CD4-positive, alpha-beta T cell treated with Interleukin-6 at 100 ng/mL for 8 hours (primary cell): ENCODE measurements around the gene MCF2L.

Experiments
- DNase-seq: peaks from one replicate; pipeline ENCODE4 v3.0.0-alpha.2; 2020; ENCODE audit warnings: mixed read lengths, low spot score

MCF2L gene

GRCh38 chr13:113114511-113115362 is 145.7 kb downstream of the MCF2L start:
- no peak for DNase-seq

GRCh38 chr13:113115363-113116205 is 146.6 kb downstream of the MCF2L start:
- DNase-seq, result no peak

DNA sequence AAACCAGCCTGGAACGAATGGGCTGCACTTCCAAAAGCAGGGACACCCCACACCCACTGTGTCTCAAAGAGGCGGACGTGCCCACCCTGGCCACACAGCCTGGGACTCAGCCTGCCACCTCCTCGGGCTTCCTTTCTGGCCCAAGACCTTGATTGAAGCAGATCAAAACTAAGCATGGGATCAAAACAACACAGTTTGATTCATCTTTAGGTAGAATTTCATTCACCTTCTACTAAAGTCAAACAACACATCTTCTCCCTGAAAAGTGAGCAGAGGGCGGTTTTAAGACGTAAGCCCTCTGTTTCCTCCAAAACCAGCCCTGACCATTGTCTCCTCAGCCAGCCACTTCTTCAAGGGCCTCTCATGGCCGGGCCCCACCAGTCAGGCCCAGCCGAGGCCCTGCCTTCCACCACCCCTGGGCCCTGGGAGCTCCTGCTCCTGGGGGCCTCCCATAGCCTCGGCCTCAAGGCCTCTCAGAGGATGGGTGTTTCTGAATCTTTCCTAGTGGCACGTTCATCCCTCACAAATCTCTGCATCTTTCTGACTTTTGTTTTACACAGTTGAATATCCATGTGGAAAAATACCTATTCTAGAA is 147.3 kb downstream of the MCF2L start:
- DNase-seq, result no peak

DNA sequence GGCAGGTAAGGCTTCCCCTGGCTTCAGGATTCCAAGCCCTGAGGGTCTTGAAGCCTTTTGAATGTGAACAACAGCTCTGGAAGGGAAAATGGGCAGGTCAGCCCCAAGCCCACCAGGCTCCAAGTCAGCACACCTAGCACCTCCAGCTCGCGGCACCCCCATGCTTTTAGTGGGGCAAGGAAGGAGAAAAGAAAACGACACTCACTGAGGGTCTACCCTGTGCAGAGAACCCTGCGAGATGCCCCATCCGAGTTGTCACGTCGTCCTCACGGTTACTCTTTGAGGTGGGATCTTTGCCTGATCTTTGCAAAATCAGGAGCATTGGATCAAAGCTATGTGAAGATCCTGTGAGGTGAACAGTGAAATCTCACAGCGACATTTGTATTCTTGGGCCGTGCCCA is 147.9 kb downstream of the MCF2L start:
- DNase-seq, result no peak

DNA sequence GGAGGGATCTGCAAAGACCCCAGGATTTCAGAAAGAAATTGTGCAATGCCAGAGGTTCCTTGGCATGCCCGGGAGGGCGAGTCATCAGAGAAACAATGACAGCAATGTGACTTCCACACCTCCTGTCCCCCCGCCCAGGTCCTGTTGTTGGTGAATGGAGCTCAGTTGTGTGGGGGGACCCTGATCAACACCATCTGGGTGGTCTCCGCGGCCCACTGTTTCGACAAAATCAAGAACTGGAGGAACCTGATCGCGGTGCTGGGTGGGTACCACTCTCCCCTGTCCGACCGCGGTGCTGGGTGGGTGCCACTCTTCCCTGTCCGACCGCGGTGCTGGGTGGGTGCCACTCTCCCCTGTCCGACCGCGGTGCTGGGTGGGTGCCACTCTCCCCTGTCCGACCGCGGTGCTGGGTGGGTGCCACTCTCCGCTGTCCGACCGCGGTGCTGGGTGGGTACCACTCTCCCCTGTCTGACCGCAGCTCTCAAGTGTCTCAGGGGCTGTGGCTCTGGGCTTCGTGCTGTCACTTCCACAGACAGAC is 148.4 kb downstream of the MCF2L start:
- DNase-seq, result no peak

- DNase-seq, result no peak
Observed at GRCh38 chr13:113117911-113118260, 148.9 kb downstream of the MCF2L start.

DNA sequence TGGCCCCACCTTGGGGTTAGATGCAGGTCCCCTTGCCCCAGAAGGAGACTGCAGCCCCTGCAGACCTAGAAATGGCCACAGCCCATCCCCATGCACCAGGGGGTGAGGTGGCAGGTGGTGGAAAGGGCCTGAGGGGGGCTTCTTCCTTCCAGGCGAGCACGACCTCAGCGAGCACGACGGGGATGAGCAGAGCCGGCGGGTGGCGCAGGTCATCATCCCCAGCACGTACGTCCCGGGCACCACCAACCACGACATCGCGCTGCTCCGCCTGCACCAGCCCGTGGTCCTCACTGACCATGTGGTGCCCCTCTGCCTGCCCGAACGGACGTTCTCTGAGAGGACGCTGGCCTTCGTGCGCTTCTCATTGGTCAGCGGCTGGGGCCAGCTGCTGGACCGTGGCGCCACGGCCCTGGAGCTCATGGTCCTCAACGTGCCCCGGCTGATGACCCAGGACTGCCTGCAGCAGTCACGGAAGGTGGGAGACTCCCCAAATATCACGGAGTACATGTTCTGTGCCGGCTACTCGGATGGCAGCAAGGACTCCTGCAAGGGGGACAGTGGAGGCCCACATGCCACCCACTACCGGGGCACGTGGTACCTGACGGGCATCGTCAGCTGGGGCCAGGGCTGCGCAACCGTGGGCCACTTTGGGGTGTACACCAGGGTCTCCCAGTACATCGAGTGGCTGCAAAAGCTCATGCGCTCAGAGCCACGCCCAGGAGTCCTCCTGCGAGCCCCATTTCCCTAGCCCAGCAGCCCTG is 149.4 kb downstream of the MCF2L start:
- no peak for DNase-seq

DNA sequence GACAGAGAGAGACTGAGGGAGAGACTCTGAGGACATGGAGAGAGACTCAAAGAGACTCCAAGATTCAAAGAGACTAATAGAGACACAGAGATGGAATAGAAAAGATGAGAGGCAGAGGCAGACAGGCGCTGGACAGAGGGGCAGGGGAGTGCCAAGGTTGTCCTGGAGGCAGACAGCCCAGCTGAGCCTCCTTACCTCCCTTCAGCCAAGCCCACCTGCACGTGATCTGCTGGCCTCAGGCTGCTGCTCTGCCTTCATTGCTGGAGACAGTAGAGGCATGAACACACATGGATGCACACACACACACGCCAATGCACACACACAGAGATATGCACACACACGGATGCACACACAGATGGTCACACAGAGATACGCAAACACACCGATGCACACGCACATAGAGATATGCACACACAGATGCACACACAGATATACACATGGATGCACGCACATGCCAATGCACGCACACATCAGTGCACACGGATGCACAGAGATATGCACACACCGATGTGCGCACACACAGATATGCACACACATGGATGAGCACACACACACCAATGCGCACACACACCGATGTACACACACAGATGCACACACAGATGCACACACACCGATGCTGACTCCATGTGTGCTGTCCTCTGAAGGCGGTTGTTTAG is 150.3 kb downstream of the MCF2L start:
- DNase-seq, result no peak

DNA sequence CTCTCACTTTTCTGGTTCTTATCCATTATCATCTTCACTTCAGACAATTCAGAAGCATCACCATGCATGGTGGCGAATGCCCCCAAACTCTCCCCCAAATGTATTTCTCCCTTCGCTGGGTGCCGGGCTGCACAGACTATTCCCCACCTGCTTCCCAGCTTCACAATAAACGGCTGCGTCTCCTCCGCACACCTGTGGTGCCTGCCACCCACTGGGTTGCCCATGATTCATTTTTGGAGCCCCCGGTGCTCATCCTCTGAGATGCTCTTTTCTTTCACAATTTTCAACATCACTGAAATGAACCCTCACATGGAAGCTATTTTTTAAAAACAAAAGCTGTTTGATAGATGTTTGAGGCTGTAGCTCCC is 150.8 kb downstream of the MCF2L start:
- no peak for DNase-seq

GRCh38 chr13:113120300-113121182 is 151.5 kb downstream of the MCF2L start:
- DNase-seq, result no peak

GRCh38 chr13:113121183-113121927 is 152.3 kb downstream of the MCF2L start:
- DNase-seq, result no peak

DNA sequence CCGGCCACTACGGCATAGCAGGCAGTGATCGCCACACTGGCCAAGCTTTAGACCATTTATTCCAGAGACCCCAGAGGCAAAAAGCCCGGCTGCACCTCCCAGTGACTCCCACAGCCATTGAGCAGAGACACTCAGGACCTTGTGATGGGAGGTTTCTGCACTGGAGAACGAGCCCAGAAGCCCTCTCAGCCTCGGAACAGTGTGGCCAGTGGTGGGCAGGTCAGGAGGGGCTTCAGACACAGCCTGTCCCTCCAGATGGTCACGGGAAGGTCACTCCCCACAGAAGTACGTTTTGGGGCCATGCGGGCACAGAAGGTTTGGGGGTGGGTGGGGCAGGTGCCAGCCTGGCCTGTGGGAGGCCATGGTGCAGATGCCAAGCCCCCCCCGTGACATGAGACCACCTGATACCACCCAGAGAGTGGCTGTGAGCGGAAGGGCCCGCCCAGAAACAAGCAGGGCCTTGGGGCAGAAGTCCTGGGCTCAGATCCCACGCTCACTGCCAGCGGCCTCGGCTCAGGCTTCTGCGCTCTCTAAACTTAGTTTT is 153.0 kb downstream of the MCF2L start:
- DNase-seq, result no peak

DNA sequence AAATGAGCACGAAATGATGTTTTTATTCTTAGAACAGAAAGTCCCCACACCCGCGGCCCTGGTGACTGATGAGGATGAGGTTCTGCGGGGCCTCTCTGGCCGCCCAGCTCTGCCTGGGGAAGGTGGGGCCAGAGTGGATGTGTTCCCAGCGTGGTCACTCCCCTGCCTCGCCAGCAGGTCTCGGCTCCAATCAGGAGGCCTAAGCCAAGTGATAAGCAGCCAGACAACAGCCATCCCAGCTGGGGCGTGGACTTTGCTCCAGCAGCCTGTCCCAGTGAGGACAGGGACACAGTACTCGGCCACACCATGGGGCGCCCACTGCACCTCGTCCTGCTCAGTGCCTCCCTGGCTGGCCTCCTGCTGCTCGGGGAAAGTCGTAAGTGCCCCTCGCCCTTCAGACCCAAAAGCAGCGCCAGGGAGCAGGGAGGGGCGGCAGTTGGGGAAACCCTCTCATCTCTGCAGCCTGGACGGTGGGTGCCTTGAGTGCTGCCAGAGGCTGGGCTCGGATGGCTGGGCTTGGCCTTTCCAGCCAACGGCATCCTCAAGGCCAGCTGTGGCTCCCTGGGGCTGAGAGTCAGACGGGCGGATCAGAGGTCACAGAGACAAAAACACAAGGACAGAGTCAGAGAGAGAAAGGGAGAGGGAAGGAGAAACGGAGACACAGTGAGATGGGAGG is 153.7 kb downstream of the MCF2L start, which contains the start of gene F10:
TSS of gene F10 (plus strand) at position 250 of the 676 bp plus-strand sequence. CDS start at position 307, 57 bp downstream.
- DNase-seq, result no peak

- DNase-seq, result no peak
Observed at GRCh38 chr13:113123226-113124201, 154.5 kb downstream of the MCF2L start.

DNA sequence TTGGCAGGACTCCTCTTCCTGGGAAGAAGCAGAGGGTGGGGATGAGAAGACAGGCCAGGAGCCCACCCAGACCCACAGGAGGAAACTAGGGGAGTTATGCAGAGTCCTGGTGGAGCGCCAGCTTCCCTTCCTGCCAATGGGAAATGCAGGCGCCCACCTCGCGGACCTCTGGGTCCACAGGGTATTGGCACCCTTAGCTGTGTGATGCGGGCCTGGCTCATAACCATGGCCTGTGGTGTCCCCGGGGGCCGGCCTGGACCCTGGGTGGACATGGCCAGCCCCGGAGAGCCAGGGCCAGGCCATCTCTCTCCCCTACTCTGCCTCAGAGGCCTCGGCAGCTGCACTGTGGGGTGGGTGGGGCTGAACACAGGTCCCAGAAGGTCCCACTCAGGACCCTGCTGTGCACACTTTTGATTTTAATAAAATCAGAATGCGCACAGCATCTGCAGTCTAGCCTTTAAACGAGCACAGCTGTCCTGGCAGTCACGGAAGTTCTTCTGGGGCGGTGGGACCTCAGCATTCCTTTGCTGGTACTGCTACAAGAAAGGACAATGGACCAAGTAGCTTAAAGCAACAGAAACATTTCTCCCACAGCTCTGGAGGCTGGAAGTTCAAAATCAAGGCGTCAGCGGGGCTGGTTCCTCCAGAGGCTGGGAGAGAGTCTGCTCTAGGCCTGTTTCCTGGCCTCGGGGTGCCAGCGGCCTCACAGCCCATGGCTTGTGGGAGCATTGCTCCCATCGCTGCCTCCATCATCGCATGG is 155.4 kb downstream of the MCF2L start:
- no peak for DNase-seq

GRCh38 chr13:113125506-113126264 is 156.7 kb downstream of the MCF2L start:
- no peak for DNase-seq
